NCI-H748 (cell line): ENCODE measurements around the gene RAB11FIP5.

Experiments used
- DNase-seq: peaks from one replicate; lab custom pipeline; 2025; ENCODE audit not compliant: unreplicated experiment; lab: John Stamatoyannopoulos, UW

The RAB11FIP5 gene

GRCh38 chr2:73085691-73086090 is 27.1 kb downstream of the RAB11FIP5 start:
- peak; percentile 60 for DNase-seq

- DNase-seq = no peak
These were observed 27.8 kb downstream of the RAB11FIP5 start for GRCh38 chr2:73084971-73085370.

GRCh38 chr2:73083886-73084800 is 28.6 kb downstream of the RAB11FIP5 start:
- DNase-seq = no peak

- no peak for DNase-seq
These were observed 30.0 kb downstream of the RAB11FIP5 start for GRCh38 chr2:73082523-73083410.

GRCh38 chr2:73081181-73081671 is 31.5 kb downstream of the RAB11FIP5 start:
- DNase-seq = no peak

- no peak for DNase-seq
These were observed 32.2 kb downstream of the RAB11FIP5 start for GRCh38 chr2:73080321-73081131.

- no peak for DNase-seq
These were observed 33.1 kb downstream of the RAB11FIP5 start for GRCh38 chr2:73079636-73080035.

- no peak for DNase-seq
These were observed 34.0 kb downstream of the RAB11FIP5 start for GRCh38 chr2:73078457-73079411.

GRCh38 chr2:73077424-73077795 is 35.3 kb downstream of the RAB11FIP5 start:
- no peak for DNase-seq

GRCh38 chr2:73076701-73077423 is 35.9 kb downstream of the RAB11FIP5 start:
- DNase-seq = no peak

- DNase-seq = no peak
These were observed 37.0 kb downstream of the RAB11FIP5 start for GRCh38 chr2:73075477-73076373.

GRCh38 chr2:73074110-73075069 is 38.4 kb downstream of the RAB11FIP5 start:
- no peak for DNase-seq

GRCh38 chr2:73072416-73072815 is 40.3 kb downstream of the RAB11FIP5 start:
- no peak for DNase-seq

GRCh38 chr2:73072129-73072395 is 40.7 kb downstream of the RAB11FIP5 start:
- DNase-seq = no peak

- peak; percentile 92 for DNase-seq
These were observed 41.2 kb downstream of the RAB11FIP5 start, which contains the start of gene SFXN5 for GRCh38 chr2:73071360-73072128. Gene SFXN5 (minus strand): TSS chr2:73071712. CDS start chr2:73071705, 7 bp downstream.

GRCh38 chr2:73070643-73071359 is 41.9 kb downstream of the RAB11FIP5 start:
- DNase-seq = peak; percentile 70
